Esophagus squamous epithelium (tissue), 5 donors: ENCODE data around the gene GLRX3. TPM values are rescaled to one million over a fixed set of nuclear protein-coding genes. Genes with fewer than 3 reads are reported as not detected.

Experiments used
- DNase-seq: peaks from one replicate; lab custom pipeline; 2025; lab: John Stamatoyannopoulos, UW
- H3K27ac ChIP-seq, 4 donors: fragments of 200-600 bp; sonication (generic); one replicate each; pipeline ENCODE4 v1.5.1; 2016 to 2019; ENCODE audit warnings: mild to moderate bottlenecking in 1 of 4
- H3K27me3 ChIP-seq, 4 donors: fragments of 200-600 bp; sonication (generic); 1 replicate in 3 of 4; 2 replicates in 1 of 4; pipeline versions ENCODE4 v1.5.1 to v1.6.0; 2017 to 2021; ENCODE audit warnings: antibody characterized with exemption in 1 of 4
- H3K36me3 ChIP-seq, 3 donors: fragments of 200-600 bp; sonication (generic); one replicate each; pipeline ENCODE4 v1.5.1; 2016 to 2019
- H3K4me1 ChIP-seq, 3 donors: fragments of 200-600 bp; sonication (generic); one replicate each; pipeline ENCODE4 v1.5.1; 2017 to 2019
- H3K4me3 ChIP-seq, 4 donors: fragments of 200-600 bp; sonication (generic); 1 replicate in 3 of 4; 2 replicates in 1 of 4; pipeline ENCODE4 v1.5.1; 2016 to 2019; ENCODE audit warnings: mild to moderate bottlenecking in 2 of 4, moderate library complexity in 1 of 4
- H3K9me3 ChIP-seq, 3 donors: fragments of 200-600 bp; sonication (generic); one replicate each; pipeline ENCODE4 v1.5.1; 2016 to 2019
- POLR2A ChIP-seq, 4 donors: fragments of 450-650 bp; IDR thresholded peaks; one replicate each; pipeline ENCODE4 v1.6.1; 2017; ENCODE audit warnings: antibody characterized with exemption in 4 of 4, mild to moderate bottlenecking in 4 of 4, moderate library complexity in 3 of 4
- WGBS, 2 donors: methylation state at CpG; one replicate each; pipeline ENCODE4 v1.1.5; 2018; 5-methylcytosine and 5-hydroxymethylcytosine counted together
- intact Hi-C: fragments of 100-400 bp; cut with DNase I; formaldehyde crosslinking; loops from one replicate; pipeline ENCODE4 v1.15.0; 2022
- total RNA-seq, 4 donors: library from RNA; depleted of rRNA; stranded (reverse); fragments of >200 nt; gene quantifications; one replicate each; pipeline ENCODE4 v1.1.0, GENCODE V29; 2016
- TF ChIP-seq, protein P1 (sequence below), 6 experiments: fragments of 450-650 bp in 4 of 6; fragments of 200-600 bp in 2 of 6; sonication (generic) in 2 of 6; IDR thresholded peaks; one replicate each; pipeline ENCODE4 v1.5.1; 2016 to 2019; ENCODE audit warnings: antibody characterized with exemption in 6 of 6, mild to moderate bottlenecking in 4 of 6, moderate library complexity in 4 of 6
- donor health status: DM: yes; HTN: yes; CAD: no.

GLRX3 gene
- total RNA-seq, 4 donors from 2014 or later = 48.5 to 115 (median 81.8) TPM

DNA sequence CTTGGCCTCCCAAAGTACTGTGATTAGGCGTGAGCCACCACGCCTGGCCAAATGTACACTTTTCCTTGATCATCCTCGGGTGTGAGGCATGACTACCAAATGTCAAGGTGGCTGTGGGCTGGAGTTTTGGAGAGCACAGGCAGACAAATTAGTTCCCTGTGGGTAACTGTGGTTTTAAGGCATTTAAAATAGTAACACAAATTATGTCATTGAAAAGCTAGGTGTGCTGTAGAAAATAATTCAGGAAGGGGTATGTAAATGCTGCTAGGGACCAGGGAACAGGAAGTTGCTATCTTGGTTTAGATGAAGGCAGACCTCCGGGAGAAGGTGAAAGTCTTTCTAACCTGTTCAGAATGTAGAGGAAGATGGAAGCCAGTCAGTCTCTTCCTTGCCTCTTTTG, 9.9 kb downstream of the GLRX3 start:
- H3K4me1 ChIP-seq = peaks cover 6 to 28% (median 6%) of the 10 kb centered on the region in 3 donors

DNA sequence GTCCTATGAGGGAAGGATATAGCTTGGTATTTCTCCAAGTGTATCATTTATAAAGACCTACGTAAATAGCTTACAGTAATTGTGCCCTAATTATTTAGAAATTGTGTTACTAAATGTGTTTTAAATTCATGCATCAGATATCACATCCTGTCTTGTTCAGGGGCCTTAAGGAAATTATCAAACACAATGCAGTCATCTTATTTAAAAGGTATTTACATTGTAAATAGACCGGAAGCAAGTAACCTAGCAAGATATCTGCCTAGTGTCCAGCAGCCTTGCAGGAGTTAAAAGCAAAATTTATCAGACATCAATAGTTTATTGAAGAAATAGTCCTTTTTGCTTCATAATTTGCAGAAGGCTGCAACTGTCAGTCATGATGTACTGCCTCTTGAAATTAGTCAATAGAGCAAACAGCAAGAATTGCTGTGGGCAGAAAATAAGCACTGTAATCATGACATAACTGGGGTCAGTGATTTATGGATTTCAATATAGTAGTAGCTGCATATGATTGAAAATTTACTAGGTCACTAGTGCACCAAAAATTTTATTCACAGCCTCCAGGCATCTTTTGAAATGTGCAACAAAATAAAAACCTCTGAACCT, 23.1 kb downstream of the GLRX3 start:
- Histone ChIP-seq H3K36me3 (peaks cover 6 to 59% (median 11%) of the 10 kb centered on the region in 3 donors), H3K9me3 (no peaks in the 10 kb centered on the region), H3K27ac (no peak overlapping the region), H3K27me3 (no peaks in the 10 kb centered on the region), H3K4me1 (no peaks in the 10 kb centered on the region), H3K4me3 (no peak overlapping the region)
- DNase-seq = no peak
- intact Hi-C loops = no loop called here
- WGBS, 2 donors = 74 to 80% methylated on average over 2 of the region's 2 CpGs
- TF ChIP-seq POLR2A (IDR thresholded peaks at IDR 0.05) = no peak
- TF ChIP-seq, protein P1, sequence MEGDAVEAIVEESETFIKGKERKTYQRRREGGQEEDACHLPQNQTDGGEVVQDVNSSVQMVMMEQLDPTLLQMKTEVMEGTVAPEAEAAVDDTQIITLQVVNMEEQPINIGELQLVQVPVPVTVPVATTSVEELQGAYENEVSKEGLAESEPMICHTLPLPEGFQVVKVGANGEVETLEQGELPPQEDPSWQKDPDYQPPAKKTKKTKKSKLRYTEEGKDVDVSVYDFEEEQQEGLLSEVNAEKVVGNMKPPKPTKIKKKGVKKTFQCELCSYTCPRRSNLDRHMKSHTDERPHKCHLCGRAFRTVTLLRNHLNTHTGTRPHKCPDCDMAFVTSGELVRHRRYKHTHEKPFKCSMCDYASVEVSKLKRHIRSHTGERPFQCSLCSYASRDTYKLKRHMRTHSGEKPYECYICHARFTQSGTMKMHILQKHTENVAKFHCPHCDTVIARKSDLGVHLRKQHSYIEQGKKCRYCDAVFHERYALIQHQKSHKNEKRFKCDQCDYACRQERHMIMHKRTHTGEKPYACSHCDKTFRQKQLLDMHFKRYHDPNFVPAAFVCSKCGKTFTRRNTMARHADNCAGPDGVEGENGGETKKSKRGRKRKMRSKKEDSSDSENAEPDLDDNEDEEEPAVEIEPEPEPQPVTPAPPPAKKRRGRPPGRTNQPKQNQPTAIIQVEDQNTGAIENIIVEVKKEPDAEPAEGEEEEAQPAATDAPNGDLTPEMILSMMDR (IDR thresholded peaks at IDR 0.05) = no peak

More for the DNA sequence above, 9.9 kb downstream of the GLRX3 start:
- H3K36me3 ChIP-seq = peaks cover 0 to 77% (median 13%) of the 10 kb centered on the region in 3 donors
- no peaks in the 10 kb centered on the region for H3K27me3 ChIP-seq
- TF ChIP-seq, protein P1 (IDR thresholded peaks at IDR 0.05) = no peak
- TF ChIP-seq POLR2A (IDR thresholded peaks at IDR 0.05) = no peak
- H3K9me3 ChIP-seq = no peaks in the 10 kb centered on the region
- intact Hi-C loops = no loop called here
- H3K4me3 ChIP-seq = no peak overlapping the region
- WGBS, 2 donors = 54 to 65% methylated on average over 3 of the region's 4 CpGs
- no peak overlapping the region for H3K27ac ChIP-seq
- DNase-seq = no peak

DNA sequence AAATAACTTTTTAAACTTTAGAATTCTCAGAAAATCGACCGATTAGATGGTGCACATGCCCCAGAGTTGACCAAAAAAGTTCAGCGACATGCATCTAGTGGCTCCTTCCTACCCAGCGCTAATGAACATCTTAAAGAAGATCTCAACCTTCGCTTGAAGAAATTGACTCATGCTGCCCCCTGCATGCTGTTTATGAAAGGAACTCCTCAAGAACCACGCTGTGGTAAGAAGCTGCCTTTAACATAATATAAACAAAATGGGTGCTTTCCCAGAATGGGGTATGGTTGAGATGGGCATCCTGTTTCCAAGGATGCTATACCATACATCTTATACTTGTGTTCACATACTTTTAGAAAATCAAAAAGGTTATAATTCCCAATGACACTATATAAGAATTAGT, 24.6 kb downstream of the GLRX3 start:
- no peak overlapping the region for H3K4me3 ChIP-seq
- intact Hi-C loops = no loop called here
- WGBS, 2 donors = 79 to 94% methylated on average over 6 of the region's 6 CpGs
- no peak for TF ChIP-seq POLR2A (IDR thresholded peaks at IDR 0.05)
- TF ChIP-seq, protein P1 (IDR thresholded peaks at IDR 0.05) = no peak
- DNase-seq = no peak
- H3K9me3 ChIP-seq = no peaks in the 10 kb centered on the region
- no peaks in the 10 kb centered on the region for H3K27me3 ChIP-seq
- H3K36me3 ChIP-seq = peaks cover 6 to 69% (median 11%) of the 10 kb centered on the region in 3 donors
- H3K4me1 ChIP-seq = no peaks in the 10 kb centered on the region
- H3K27ac ChIP-seq = no peak overlapping the region

DNA sequence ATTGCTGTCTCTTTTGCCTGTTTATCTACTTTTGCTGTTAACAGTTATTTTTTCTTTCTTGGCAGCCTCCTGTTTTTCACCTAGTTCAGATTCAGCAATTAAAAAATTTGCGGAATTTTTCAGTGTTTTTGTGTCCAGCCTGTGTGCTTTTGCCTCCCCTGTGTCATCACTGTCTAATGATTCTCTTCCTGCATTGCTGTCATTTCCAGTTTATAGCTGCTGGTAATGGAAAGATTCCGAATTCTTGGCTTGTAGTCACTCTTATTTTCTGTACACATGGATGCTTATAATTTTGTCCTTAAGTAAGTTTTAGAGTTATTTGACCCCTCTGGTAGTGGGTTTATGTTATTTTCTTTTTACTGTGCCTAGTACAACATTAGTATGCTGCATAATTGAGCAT, 25.1 kb downstream of the GLRX3 start:
- Histone ChIP-seq H3K36me3 (peaks cover 6 to 69% (median 11%) of the 10 kb centered on the region in 3 donors), H3K9me3 (no peaks in the 10 kb centered on the region), H3K27me3 (no peaks in the 10 kb centered on the region), H3K4me3 (no peak overlapping the region), H3K4me1 (no peaks in the 10 kb centered on the region), H3K27ac (no peak overlapping the region)
- DNase-seq = no peak
- WGBS, 2 donors = 85 to 98% methylated on average over 2 of the region's 2 CpGs
- TF ChIP-seq POLR2A (IDR thresholded peaks at IDR 0.05) = no peak
- TF ChIP-seq, protein P1 (IDR thresholded peaks at IDR 0.05) = no peak
- intact Hi-C loops = no loop called here

DNA sequence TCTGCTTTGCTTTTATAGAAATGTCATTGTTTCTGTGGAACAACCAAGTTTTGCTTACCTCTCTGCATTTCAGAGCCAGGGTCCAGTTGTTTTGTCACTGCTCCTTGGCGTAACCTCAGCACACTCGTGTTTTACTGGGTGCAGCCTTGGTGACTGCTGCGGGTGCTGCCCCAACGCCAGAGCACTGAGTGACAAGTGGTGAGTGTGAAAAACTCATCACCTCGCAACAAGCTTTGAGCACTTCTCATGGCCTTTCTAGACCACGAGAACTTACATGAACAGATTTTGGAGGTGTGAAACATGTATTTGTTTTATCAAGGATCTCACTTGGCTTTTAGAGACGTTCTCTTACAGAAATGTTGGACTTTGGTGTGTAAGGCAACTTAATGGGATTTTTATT, 31.0 kb downstream of the GLRX3 start:
- intact Hi-C loops = no loop called here
- H3K36me3 ChIP-seq = peaks cover 6 to 99% (median 18%) of the 10 kb centered on the region in 3 donors
- no peaks in the 10 kb centered on the region for H3K4me1 ChIP-seq
- TF ChIP-seq POLR2A (IDR thresholded peaks at IDR 0.05) = no peak
- TF ChIP-seq, protein P1 (IDR thresholded peaks at IDR 0.05) = no peak
- 86 to 95% methylated on average over 5 to 7 of the region's 7 CpGs for WGBS, 2 donors
- H3K9me3 ChIP-seq = no peaks in the 10 kb centered on the region
- H3K27me3 ChIP-seq = no peaks in the 10 kb centered on the region
- DNase-seq = no peak
- no peak overlapping the region for H3K4me3 ChIP-seq
- no peak overlapping the region for H3K27ac ChIP-seq
